Measurements from ENCODE around the gene FAM107B. TPM values are rescaled to one million over a fixed set of nuclear protein-coding genes. Genes with fewer than 3 reads are reported as not detected.
A peak's percentile ranks its signal among the peaks of the same experiment; 100 is the strongest.

FAM107B gene
- total and polyA plus RNA-seq, 2 experiments from 2014 or later = 11.0 to 17.6 TPM

DNA sequence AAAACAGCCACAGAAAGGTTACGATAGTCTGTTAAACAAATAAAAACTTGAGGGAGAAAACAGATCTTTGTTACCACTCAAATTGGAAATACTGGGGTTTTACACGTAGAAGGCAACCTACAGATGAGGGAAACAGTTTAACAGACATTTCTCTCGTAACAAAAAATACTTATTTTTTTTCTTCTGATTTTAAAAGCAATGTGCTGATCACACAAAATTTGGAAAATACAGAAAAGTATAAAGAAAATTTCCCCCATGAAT lies 211.7 kb downstream of the FAM107B start:
- H3F3A ChIP-seq (replicated peaks; ENCODE audit: low read depth) = no peaks in the 10 kb centered on the region
- Mint-ChIP-seq H3K9me3 (peaks cover 12% of the 10 kb centered on the region; the same call in 1 of the 3 replicates), H3K27ac (peak overlapping the region; percentile 4; the same call in 1 of the 2 replicates), H3K4me3 (no peak overlapping the region), H3K36me3 (ENCODE audit: low read depth) (peaks cover 22% of the 10 kb centered on the region), H3K27me3 (ENCODE audit: insufficient read depth, low read depth, poor library complexity) (peaks cover 7% of the 10 kb centered on the region), H3K4me1 (peaks cover 35% of the 10 kb centered on the region)
- peaks cover 9% of the 10 kb centered on the region; the same call in 1 of the 2 replicates for H4K20me1 ChIP-seq (replicated peaks; ENCODE audit: insufficient read depth)
- H3K4me1 ChIP-seq (ENCODE audit: insufficient read depth) = peaks cover 8% of the 10 kb centered on the region
- no peak overlapping the region for H3K4me3 ChIP-seq
- no peak for ATAC-seq
- no peaks in the 10 kb centered on the region for H3K36me3 ChIP-seq (ENCODE audit: insufficient read depth)
- H2AFZ ChIP-seq = no peak overlapping the region
- peaks cover 26% of the 10 kb centered on the region for H3K79me2 ChIP-seq (replicated peaks; ENCODE audit: insufficient read depth)
- DNase-seq (ENCODE audit: low spot score) = no peak
- no peak overlapping the region for H3K4me2 ChIP-seq
- no peaks in the 10 kb centered on the region for H3K9me2 ChIP-seq (ENCODE audit: insufficient read depth)
- H3K27ac ChIP-seq (ENCODE audit: low read depth) = no peak overlapping the region
- H3K27me3 ChIP-seq (ENCODE audit: insufficient read depth) = no peaks in the 10 kb centered on the region
- TF ChIP-seq, protein P1, sequence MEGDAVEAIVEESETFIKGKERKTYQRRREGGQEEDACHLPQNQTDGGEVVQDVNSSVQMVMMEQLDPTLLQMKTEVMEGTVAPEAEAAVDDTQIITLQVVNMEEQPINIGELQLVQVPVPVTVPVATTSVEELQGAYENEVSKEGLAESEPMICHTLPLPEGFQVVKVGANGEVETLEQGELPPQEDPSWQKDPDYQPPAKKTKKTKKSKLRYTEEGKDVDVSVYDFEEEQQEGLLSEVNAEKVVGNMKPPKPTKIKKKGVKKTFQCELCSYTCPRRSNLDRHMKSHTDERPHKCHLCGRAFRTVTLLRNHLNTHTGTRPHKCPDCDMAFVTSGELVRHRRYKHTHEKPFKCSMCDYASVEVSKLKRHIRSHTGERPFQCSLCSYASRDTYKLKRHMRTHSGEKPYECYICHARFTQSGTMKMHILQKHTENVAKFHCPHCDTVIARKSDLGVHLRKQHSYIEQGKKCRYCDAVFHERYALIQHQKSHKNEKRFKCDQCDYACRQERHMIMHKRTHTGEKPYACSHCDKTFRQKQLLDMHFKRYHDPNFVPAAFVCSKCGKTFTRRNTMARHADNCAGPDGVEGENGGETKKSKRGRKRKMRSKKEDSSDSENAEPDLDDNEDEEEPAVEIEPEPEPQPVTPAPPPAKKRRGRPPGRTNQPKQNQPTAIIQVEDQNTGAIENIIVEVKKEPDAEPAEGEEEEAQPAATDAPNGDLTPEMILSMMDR (conservative IDR thresholded peaks at IDR 0.05; ENCODE audit: low read depth in 2 of 2) = no peak
- TF ChIP-seq JUNB (IDR thresholded peaks at IDR 0.05; ENCODE audit: unreplicated experiment) (no peak), CREB1 (CRISPR knock-in tag; IDR thresholded peaks at IDR 0.05; ENCODE audit: low read depth) (no peak), STAT1 (IDR thresholded peaks at IDR 0.05; ENCODE audit: unreplicated experiment) (no peak), ZNF114 (CRISPR knock-in tag; IDR thresholded peaks at IDR 0.05) (no peak), EZH2phosphoT487 (IDR thresholded peaks at IDR 0.05; ENCODE audit: unreplicated experiment) (no peak), NANOG (IDR thresholded peaks at IDR 0.05; ENCODE audit: borderline replicate concordance) (no peak), ZNF331 (CRISPR knock-in tag; IDR thresholded peaks at IDR 0.05; ENCODE audit: low read depth) (no peak), EZH2 (IDR thresholded peaks at IDR 0.05; ENCODE audit: low read depth, unreplicated experiment) (no peak)
- TF ChIP-seq, protein P2, sequence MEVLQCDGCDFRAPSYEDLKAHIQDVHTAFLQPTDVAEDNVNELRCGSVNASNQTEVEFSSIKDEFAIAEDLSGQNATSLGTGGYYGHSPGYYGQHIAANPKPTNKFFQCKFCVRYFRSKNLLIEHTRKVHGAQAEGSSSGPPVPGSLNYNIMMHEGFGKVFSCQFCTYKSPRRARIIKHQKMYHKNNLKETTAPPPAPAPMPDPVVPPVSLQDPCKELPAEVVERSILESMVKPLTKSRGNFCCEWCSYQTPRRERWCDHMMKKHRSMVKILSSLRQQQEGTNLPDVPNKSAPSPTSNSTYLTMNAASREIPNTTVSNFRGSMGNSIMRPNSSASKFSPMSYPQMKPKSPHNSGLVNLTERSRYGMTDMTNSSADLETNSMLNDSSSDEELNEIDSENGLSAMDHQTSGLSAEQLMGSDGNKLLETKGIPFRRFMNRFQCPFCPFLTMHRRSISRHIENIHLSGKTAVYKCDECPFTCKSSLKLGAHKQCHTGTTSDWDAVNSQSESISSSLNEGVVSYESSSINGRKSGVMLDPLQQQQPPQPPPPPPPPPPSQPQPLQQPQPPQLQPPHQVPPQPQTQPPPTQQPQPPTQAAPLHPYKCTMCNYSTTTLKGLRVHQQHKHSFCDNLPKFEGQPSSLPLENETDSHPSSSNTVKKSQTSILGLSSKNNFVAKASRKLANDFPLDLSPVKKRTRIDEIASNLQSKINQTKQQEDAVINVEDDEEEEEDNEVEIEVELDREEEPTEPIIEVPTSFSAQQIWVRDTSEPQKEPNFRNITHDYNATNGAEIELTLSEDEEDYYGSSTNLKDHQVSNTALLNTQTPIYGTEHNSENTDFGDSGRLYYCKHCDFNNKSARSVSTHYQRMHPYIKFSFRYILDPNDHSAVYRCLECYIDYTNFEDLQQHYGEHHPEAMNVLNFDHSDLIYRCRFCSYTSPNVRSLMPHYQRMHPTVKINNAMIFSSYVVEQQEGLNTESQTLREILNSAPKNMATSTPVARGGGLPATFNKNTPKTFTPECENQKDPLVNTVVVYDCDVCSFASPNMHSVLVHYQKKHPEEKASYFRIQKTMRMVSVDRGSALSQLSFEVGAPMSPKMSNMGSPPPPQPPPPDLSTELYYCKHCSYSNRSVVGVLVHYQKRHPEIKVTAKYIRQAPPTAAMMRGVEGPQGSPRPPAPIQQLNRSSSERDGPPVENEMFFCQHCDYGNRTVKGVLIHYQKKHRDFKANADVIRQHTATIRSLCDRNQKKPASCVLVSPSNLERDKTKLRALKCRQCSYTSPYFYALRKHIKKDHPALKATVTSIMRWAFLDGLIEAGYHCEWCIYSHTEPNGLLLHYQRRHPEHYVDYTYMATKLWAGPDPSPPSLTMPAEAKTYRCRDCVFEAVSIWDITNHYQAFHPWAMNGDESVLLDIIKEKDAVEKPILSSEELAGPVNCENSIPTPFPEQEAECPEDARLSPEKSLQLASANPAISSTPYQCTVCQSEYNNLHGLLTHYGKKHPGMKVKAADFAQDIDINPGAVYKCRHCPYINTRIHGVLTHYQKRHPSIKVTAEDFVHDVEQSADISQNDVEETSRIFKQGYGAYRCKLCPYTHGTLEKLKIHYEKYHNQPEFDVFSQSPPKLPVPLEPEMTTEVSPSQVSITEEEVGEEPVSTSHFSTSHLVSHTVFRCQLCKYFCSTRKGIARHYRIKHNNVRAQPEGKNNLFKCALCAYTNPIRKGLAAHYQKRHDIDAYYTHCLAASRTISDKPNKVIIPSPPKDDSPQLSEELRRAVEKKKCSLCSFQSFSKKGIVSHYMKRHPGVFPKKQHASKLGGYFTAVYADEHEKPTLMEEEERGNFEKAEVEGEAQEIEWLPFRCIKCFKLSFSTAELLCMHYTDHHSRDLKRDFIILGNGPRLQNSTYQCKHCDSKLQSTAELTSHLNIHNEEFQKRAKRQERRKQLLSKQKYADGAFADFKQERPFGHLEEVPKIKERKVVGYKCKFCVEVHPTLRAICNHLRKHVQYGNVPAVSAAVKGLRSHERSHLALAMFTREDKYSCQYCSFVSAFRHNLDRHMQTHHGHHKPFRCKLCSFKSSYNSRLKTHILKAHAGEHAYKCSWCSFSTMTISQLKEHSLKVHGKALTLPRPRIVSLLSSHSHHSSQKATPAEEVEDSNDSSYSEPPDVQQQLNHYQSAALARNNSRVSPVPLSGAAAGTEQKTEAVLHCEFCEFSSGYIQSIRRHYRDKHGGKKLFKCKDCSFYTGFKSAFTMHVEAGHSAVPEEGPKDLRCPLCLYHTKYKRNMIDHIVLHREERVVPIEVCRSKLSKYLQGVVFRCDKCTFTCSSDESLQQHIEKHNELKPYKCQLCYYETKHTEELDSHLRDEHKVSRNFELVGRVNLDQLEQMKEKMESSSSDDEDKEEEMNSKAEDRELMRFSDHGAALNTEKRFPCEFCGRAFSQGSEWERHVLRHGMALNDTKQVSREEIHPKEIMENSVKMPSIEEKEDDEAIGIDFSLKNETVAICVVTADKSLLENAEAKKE (CRISPR knock-in tag; IDR thresholded peaks at IDR 0.05) = no peak
- TF ChIP-seq, protein P3, sequence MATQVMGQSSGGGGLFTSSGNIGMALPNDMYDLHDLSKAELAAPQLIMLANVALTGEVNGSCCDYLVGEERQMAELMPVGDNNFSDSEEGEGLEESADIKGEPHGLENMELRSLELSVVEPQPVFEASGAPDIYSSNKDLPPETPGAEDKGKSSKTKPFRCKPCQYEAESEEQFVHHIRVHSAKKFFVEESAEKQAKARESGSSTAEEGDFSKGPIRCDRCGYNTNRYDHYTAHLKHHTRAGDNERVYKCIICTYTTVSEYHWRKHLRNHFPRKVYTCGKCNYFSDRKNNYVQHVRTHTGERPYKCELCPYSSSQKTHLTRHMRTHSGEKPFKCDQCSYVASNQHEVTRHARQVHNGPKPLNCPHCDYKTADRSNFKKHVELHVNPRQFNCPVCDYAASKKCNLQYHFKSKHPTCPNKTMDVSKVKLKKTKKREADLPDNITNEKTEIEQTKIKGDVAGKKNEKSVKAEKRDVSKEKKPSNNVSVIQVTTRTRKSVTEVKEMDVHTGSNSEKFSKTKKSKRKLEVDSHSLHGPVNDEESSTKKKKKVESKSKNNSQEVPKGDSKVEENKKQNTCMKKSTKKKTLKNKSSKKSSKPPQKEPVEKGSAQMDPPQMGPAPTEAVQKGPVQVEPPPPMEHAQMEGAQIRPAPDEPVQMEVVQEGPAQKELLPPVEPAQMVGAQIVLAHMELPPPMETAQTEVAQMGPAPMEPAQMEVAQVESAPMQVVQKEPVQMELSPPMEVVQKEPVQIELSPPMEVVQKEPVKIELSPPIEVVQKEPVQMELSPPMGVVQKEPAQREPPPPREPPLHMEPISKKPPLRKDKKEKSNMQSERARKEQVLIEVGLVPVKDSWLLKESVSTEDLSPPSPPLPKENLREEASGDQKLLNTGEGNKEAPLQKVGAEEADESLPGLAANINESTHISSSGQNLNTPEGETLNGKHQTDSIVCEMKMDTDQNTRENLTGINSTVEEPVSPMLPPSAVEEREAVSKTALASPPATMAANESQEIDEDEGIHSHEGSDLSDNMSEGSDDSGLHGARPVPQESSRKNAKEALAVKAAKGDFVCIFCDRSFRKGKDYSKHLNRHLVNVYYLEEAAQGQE (IDR thresholded peaks at IDR 0.05; ENCODE audit: unreplicated experiment) = no peak

Measured in GM23338 (cell line).